ENCODE results near the gene PDE3A. TPM values are rescaled to one million over a fixed set of nuclear protein-coding genes. Genes with fewer than 3 reads are reported as not detected.

PDE3A gene
- total RNA-seq, 1 experiment from 2014 or later: 0.12 TPM

- Histone ChIP-seq H3K9me2 (ENCODE audit: insufficient read depth) (no peaks in the 10 kb centered on the region), H3K79me2 (ENCODE audit: insufficient read depth, low read length) (no peaks in the 10 kb centered on the region), H3K36me3 (ENCODE audit: control insufficient read depth in 1 of 2, insufficient read depth in 2 of 2, low read length in 2 of 2) (no peaks in the 10 kb centered on the region), H3K27me3 (ENCODE audit: insufficient read depth, low read length) (no peaks in the 10 kb centered on the region), H3K9ac (ENCODE audit: low read length) (no peak overlapping the region), H3K4me2 (ENCODE audit: low read length) (no peak overlapping the region), H4K20me1 (ENCODE audit: insufficient read depth) (no peaks in the 10 kb centered on the region), H3K27ac (ENCODE audit: low read depth, low read length) (no peak overlapping the region), H2AFZ (ENCODE audit: low read depth, low read length, poor library complexity, severe bottlenecking) (no peak overlapping the region), H3K4me3 (replicated peaks in 1 of 2; ENCODE audit: low read depth in 1 of 2, low read length in 2 of 2) (no peak overlapping the region), H3K9me3 (ENCODE audit: control insufficient read depth in 1 of 2, insufficient read depth in 1 of 2, low read depth in 1 of 2, low read length in 2 of 2) (no peaks in the 10 kb centered on the region), H3K4me1 (ENCODE audit: control insufficient read depth in 1 of 2, insufficient read depth in 2 of 2, low read length in 2 of 2) (no peaks in the 10 kb centered on the region)
- no peak for ATAC-seq
- DNase-seq (ENCODE audit: low read depth, low spot score): no peak
- intact Hi-C loops (cut with micrococcal nuclease): no loop called here
- BruUV-seq (replicated peaks): no TSS peak
- ChIA-PET RAD21 (ENCODE audit: low non-redundant PET in 1 of 2, low total read pairs in 2 of 2, uncharacterized antibody in 2 of 2, unreplicated experiment in 2 of 2) (no interaction called here), POLR2A (no interaction called here), CTCF (no interaction called here)
- TF ChIP-seq CTCF (IDR thresholded peaks at IDR 0.05 in 2 of 3, conservative IDR thresholded peaks at IDR 0.05 in 1 of 3; ENCODE audit: borderline replicate concordance in 1 of 3, insufficient read depth in 1 of 3, low read depth in 2 of 3, low read length in 2 of 3) (no peak), CEBPB (IDR thresholded peaks at IDR 0.05; ENCODE audit: low read depth) (no peak), TCF7L2 (IDR thresholded peaks at IDR 0.05; ENCODE audit: borderline replicate concordance, extremely low read depth, insufficient read depth, insufficient read length) (no peak), JUND (IDR thresholded peaks at IDR 0.05) (no peak), CBX3 (IDR thresholded peaks at IDR 0.05; ENCODE audit: low read depth) (no peak), POLR2AphosphoS5 (IDR thresholded peaks at IDR 0.05; ENCODE audit: low read depth, low read length) (no peak), MAX (IDR thresholded peaks at IDR 0.05) (no peak), RAD21 (IDR thresholded peaks at IDR 0.05; ENCODE audit: low read depth) (no peak), ATF3 (IDR thresholded peaks at IDR 0.05) (no peak), EZH2 (IDR thresholded peaks at IDR 0.05) (no peak), ELF1 (IDR thresholded peaks at IDR 0.05; ENCODE audit: borderline replicate concordance, low read depth) (no peak)
These were observed 199.1 kb downstream of the PDE3A start for GRCh38 chr12:20567413-20567812.

Data from HCT116 (cell line).